HG02840 (cell line): ENCODE measurements around the gene XYLB.

Experiments used
- ATAC-seq: cut with Tn5 transposase; IDR thresholded peaks from one replicate; pipeline ENCODE4 v1.9.1; 2021; ENCODE audit warnings: mild to moderate bottlenecking, moderate library complexity, moderate number of reproducible peaks; ENCODE audit not compliant: unreplicated experiment, low FRiP score

The XYLB gene

DNA sequence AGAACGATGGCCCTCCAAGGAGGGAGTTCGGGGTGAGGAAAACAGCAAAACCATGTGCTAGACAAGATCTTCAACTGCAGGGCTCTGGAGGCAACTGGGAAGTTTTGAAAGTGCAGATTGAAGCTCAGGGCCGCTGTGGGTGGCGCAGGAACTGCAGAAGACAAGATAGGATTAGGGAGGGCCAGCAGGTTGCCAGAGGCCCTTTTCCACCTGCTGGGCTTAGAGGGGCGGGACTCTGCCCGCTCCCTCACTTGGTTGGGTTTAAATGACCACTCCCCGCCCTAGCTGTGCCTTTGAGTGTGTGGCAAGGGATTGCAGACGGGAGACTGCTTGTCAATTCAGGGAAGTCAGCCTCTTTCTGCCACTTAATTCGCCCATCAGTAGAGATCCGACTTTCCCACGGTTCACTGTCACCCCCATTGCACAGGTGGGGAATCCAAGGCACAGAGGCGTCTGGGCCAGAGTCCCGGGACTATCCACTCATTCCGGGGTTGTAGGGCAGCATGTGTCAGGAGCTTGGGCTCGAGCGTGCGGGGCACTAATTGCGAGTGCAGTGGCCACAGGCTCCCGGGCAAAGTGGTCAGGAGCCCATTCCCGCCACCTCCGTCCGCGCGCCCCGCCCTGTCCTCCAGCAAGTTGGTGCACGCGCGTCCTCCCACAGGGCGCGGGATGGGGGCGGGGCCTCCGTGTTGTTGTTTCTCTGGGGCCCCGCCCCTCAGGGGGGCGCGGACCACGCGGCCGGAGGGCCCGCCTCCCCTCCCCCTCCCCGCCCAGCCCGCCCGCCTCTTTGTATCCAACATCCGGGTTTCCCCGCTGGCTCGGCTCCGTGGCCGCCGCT, 106.7 kb downstream of the XYLB start, which contains the start of gene ACVR2B:
ACVR2B (plus strand) TSS at position 816 of the 838 bp plus-strand sequence. CDS start 433 bp downstream, outside the sequence.
- ATAC-seq = no peak

- no peak for ATAC-seq
Measured at GRCh38 chr3:38453913-38454177, 107.3 kb downstream of the XYLB start.

DNA sequence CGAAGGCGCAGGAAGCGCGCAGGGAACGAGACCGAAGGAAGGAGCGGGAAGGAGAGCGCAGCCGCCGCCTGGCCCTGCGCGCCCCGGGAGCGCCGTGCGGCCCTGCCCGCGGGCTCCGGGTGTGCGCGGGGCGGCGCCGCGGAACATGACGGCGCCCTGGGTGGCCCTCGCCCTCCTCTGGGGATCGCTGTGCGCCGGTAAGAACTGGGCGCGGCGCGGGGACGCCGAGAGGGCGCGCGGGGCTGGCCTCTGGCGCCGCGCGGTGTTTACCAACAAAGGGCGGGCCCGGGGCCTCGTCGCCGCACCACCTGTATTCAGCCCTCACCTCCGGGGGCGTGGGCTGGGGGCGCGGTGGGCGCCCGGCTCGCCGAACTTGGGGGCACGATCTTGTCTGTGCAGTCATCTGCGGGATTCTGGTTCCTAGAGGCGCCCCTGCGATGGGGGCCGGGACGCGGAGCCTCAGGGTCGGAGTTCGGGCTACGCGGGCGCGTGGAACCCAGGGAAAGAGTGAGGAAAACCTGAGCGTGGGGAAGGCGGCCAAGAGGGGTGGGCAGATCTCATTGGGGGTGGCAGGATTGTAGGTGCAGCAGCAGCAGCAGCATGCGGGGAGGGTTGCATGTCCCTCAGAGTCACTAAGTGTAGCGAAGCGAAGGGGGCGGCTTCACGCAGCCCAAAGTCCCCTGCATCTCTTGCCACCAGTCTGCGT, 107.7 kb downstream of the XYLB start:
- ATAC-seq = no peak

DNA sequence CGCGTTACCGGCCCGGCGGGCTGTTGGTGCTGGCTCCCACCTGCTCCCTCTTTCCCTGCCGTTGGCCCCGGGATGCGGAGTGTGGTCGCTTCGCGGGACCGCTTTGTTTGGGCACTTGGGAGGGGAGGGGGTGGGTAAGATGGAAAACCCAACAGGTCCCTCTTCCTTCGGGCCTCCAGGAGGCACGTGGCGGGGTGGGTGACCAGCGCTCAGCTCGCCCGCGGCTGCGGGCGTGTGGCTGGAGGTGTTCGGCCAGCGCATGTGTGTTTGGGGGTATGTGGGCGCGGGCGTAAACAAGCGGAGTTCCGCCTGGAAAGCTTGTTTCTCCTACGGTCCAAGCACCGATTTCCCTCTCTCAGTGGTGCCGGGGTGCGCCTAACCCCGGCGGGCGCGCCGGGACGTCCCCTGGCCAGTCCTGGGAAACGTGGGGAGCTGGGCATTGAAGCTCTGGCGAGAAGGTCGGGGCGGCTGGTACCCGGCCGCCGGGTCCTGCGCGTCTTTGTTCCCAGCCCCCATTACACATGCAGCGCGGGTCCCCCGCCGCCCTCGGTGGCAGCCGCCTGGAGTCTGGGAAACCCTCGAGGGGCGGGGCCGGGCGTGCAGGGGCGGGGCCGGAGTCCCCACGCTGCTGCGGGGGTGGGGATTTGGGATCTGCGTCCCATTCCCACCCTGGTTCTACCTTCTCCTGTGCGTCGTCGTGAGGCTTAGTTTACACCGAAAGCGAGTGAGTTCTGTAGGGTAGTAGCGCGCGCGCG, 108.5 kb downstream of the XYLB start:
- no peak for ATAC-seq

DNA sequence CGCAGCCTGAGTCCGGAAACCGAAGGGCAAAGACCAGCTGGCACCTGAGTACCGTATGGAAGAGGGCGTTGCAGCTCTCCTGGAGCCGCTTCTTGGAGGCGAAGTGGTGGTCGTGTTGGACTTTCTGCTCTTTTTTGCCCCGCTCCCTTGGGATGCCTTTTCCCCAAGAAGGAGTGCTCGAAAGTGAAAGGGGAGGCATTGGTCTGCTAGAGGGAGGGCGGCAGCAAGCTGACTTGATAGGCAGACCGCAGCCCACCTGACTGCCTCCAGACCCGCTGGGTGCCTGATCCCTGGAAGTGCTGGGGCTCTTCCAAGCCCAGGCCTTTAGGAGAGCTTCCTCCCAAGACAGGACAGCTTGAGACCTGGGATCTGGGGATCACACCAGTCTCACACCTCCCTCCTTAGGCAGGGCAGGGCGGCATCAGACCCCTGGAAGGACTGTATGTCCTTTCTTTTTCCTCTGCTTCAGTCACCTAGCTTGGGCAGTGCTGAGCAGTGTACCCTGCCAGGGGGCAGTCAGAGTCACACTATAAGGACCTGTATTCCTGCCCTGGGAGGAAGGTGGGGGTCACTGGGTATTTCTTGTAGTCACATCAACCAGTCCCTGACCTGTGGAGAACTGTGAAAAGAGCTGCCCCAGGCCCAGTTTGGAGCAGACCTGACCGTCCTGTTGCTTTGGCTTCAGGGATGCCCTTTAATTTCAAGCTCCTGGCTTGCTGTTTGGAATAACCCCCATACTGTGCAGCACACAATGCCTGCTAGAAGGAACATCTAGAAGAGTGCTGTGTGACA, 109.2 kb downstream of the XYLB start:
- ATAC-seq = no peak

DNA sequence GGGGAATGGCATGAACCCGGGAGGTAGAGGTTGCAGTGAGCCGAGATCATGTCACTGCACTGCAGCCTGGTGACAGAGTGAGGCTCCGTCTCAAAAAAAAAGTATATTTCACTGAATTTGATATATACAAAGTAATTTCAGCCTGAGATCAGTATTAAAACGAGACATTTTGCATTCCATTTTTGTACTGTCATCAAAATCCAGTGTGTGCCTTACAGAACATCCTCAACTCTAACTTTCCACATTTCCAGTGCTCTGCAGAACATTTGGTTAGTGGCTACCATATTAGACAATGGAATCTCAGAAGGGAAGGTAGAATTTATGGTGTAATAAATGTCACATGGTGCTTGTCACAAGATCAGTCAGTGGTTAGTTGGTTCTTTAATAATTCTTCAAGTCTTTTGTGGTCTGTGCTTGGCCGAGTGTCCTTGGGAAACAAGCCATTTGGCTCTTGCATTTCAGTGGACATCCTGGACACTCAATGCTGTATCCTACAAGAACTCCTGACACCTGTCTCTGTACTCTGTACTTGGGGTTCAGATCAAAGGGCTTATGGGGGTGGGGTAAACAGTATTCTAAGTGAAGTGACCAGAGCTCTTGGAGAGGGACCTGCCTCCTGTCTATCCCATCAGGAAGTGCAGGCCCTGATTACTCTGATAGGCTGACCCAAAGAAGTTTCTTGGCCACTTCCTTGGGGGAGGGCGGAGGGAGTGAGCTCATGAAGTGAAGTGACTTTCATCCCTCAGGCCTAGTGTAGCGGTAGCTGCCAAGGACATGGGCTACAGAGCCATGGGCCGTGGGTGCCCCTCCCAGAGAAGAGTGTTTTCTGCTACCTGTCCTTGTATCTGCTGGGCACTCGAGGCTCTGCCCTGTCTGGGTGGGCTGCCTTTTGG, 110.8 kb downstream of the XYLB start:
- ATAC-seq = no peak

- ATAC-seq = no peak
Measured at GRCh38 chr3:38458796-38459498, 112.4 kb downstream of the XYLB start.

- no peak for ATAC-seq
Measured at GRCh38 chr3:38459499-38460048, 113.0 kb downstream of the XYLB start.

DNA sequence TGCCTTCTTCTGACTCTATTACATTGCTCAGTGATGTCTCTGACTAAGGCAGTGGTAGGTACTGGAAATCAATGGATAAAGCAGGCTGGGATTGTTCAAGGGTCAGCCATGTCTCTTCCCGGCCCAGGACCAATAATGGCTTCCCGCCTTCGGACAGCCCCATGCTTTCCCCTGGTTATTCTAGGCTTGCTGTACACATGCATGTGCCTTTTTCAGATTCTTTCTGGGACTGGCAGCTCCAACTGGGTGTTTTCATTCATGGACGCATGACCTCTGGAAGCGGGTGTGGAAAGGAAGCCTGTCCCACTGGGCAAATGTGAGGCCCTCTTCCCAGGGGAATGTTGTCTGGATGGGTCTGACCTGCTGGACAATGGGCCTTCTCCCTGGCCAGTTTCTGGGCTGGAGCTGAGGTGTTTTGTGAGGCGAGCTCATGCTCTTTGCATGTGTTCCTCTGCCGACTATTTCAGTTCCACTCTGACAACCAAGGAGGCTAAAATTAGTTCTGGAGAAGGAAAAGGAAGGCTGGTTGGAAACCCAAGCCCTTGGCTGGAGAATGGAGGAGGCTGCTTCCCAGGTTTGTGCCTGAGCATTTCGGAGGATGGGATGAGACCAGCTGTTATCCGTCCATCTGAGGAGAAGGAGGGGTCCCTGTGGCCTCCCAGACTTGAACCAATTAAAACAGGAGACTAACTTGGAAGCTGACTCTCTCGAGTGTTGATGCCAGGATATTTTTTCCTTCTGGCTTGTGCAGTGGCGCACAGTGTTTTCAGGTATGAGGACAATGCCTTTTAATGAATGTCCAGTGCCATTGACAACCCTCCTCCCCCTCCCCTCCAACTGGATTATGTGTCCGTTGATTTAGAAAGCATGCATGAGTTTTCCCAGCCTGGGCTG, 114.0 kb downstream of the XYLB start:
- ATAC-seq = no peak
